Epidermal melanocyte (primary cell): ENCODE results near the gene BCR.

Experiments
- DNase-seq: peaks from one replicate; pipeline ENCODE4 v3.0.0; 2011; ENCODE audit warnings: low spot score; ENCODE audit not compliant: insufficient read length

Gene BCR

DNA sequence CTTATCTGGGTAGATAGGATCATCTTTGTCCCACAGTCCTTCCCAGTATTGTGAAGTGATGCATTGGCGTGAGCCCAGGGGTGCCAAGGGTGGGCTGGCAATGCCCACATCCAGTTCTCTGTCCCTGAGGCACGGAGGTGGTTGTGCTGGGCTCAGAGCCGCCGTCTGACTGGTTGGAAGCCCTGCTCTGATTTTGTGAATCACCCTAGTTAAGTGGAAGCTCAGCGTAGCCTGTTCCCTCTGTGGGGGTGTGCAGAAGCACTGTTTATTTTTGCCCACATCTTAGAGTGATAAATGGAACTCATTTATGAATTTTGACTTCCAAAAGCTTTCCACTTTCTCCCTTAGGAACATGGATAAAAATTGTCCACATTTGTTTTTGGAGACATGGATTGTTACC lies 13.6 kb downstream of the BCR start:
- DNase-seq = no peak

DNA sequence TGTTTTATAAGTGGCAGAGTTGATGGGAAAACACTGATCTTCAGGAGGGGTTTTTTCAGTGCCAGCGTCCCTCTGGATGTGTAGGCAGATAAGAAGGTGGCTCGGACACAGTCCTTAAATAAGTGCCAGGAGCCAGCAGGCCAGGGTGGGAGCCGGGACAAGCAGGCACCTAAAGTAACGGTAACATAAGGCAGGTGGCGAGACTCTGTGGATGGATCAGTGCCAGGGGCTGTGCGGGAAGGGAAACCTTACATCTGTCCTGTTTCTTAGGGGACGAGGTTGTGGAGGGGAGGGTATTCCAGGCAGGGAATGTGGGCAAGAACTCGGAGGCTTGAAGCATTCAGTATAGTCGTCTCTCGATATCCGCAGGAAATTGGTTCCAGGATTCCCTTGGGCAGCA lies 15.9 kb downstream of the BCR start:
- DNase-seq = no peak

GRCh38 chr22:23197836-23198235 lies 17.5 kb downstream of the BCR start:
- DNase-seq = no peak

DNA sequence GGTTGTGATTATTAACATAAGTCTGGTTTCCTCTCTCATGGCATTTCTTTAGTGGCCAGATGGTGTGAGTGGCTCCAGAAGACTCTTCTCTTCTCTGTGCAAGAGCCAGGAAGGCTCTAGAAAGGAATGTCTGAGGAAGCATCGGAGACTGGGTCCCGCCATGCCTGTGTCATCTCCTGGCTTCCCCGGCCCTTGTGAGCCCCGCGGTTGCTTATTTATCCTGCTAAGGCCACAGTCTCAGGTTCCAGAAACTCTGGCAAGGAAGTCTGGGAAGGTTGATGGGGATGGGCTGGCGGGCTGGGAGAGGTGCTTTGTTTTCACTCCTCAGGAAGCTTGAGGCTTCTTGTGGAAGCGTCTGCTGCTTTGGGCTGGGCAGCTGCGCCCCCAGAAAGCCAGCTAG lies 18.9 kb downstream of the BCR start:
- DNase-seq = no peak

DNA sequence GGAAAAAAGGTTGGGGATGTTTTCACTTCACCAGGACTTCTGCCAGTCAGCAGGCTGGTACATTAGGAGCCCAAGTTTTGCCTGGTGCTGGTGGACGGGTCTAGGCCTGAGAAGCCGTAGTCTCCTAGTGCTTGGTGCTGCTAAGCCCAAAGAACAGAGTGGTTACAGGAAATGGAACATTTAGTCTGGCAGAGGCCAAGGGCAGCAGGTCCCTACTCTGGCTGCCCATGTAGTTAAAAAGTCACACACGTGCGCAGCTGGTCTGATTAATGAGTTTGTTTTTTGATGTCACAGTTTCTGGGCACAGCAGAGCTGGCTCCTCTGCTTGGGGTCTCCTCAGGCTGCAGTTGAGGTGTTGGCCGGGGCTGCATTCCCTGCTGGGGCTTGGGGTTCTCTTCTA lies 20.6 kb downstream of the BCR start:
- no peak for DNase-seq

GRCh38 chr22:23202812-23203451 lies 22.6 kb downstream of the BCR start:
- DNase-seq = no peak

DNA sequence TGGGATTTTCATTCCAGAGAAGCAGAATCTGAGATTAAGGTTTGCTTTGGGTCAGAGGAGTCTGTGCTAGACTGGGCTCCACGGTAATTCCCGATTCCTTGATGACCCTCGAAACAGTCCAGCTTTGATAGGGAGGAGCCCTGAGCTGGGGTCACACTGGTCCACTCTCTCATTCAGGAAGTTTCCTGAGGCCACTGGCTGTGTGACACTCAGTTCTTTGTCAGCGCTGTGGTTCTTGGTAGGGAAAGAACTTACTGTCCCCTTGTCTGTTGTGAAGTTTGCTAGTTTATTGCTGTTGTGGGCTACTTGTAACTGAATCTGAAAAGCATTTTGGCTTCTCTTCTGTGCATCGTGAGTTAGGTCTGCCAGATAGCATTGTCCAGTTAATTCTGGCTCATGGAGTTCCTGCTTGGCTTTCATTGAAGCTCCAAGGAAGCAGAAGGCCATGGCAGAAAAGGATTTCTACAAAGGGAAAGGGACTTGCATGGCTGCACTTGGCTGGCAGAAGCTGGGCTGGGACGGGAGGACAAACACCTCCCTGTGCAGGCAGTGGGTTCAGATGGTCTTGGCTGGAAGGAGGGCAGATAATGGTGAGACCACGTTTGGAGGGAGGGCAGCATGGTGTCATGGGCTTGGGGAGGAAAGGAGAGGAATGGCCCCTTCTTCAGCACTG lies 23.3 kb downstream of the BCR start:
- DNase-seq = no peak

DNA sequence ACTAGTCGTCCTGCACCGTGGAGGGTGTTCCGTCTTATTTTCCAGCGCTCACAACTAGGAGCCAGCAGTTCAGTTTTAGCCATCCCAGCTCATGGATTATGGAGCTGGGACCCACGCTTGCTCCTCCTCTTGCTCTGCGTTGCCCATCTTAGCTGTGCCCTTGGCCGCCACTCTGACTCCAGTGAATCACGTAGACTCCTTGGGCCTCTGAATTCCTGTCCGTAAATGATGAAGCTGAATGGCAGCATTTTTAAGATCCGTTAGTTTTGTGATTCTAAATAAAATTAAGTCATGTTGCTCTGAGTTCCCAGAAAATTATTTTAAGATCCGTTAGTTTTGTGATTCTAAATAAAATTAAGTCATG lies 23.8 kb downstream of the BCR start:
- no peak for DNase-seq

- DNase-seq = no peak
Observed at GRCh38 chr22:23204541-23205157, 24.3 kb downstream of the BCR start.

- DNase-seq = no peak
Observed at GRCh38 chr22:23205339-23206049, 25.2 kb downstream of the BCR start.

- DNase-seq = no peak
Observed at GRCh38 chr22:23206915-23207314, 26.6 kb downstream of the BCR start.

DNA sequence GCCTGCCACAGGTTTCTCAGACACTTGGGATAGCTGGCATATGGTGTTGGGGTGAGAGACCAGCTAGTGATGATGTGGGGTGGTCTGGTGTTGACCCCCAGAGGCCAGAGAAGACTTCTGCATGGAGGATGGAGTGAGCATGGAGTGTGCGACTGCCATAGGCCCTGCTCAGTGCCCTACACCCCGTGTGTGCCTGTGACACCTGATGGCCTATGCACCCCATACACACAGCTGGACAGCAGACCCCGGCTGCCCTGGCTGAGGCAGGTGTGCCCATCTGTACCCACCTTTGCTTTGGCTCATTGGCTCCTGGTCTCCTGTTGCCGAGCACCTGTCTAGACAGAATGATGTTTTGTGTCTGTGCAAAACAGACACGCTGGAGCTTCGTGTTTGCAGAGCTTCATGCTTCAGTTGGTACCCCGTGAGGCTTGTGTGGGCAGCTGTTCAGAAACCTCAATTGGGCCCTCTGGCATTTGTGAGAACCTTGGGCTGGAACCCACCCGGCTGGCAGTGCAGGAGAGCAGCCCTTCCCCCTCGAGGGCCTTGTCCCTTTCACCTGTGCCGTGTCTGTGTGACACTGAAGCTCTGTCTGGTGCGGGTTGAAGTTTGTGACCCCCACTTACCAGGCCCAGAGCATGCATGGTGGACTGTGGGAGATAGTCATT lies 27.6 kb downstream of the BCR start:
- DNase-seq = no peak

DNA sequence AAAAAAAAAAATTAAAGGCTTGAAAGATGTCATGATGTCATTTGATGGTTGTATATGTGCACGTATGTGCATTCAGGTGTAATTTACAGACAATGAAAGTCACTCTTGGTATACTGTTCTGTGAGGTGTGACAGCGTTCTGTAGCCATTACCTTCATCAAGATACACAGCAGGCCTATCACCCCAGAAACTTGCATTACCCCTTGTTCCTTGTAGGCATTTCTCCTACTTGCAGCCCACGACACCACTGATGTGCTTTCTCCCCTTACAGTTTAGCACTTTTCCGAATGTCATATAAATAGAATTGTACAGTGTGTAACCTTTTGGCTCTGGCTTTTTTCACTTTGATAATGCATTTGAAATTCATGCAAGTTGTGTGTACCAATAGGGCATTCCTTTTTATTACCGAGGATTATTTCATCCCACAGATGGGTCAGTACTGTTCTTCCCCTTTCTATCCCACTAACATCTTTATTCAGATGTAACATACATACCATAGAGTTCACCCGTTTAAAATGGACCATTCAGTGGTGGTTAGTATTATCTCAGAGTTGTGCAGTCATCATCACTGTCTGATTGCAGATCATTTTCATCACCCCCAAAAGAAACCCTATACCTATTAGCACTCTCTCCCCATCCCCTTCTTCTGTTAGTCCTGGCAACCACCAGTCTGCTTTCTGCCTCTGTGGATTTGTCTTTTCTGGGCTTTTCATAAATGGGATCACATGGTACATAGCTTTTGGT lies 30.3 kb downstream of the BCR start:
- no peak for DNase-seq

DNA sequence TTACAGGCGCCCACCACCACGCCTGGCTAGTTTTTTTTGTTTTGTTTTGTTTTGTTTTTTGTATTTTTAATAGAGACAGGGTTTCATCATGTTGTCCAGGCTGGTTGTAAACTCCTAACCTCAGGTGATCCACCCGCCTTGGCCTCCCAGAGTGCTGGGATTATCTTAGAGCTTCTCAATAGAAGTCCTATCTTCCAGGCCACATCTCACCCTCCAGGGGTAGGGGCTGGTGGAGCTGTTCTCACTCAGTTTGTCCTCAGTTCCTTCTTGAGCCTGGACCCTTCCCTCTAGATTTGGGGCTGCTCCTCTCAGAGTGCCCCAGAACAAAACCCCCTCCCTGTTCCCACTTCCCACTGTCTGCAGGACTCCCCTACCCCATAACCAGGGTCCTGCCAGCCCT lies 31.3 kb downstream of the BCR start:
- no peak for DNase-seq

- no peak for DNase-seq
Observed at GRCh38 chr22:23212061-23213021, 32.0 kb downstream of the BCR start.

- no peak for DNase-seq
Observed at GRCh38 chr22:23213022-23213555, 32.8 kb downstream of the BCR start.

- DNase-seq = no peak
Observed at GRCh38 chr22:23213581-23214334, 33.4 kb downstream of the BCR start.

- no peak for DNase-seq
Observed at GRCh38 chr22:23214398-23214797, 34.1 kb downstream of the BCR start.
